OCI-LY3 (cell line): ENCODE data around the gene MYO7A.

ENCODE experiments used
- EZH2phosphoT487 ChIP-seq: fragments of 200-600 bp; shearing (Covaris generic); IDR thresholded peaks from 2 replicates; pipeline ENCODE4 v1.6.1; 2018; ENCODE audit warnings: antibody characterized with exemption, mixed run types, low read depth
- TF ChIP-seq, protein P1 (sequence below): fragments of 200-600, 300-600 bp; sonication (generic); IDR thresholded peaks from 2 replicates; pipeline ENCODE4 v1.5.1; 2014; ENCODE audit warnings: antibody characterized with exemption, low read length, low read depth

GRCh38 chr11:77114089-77114463 is 14.0 kb upstream of the MYO7A start:
- TF ChIP-seq, protein P1, sequence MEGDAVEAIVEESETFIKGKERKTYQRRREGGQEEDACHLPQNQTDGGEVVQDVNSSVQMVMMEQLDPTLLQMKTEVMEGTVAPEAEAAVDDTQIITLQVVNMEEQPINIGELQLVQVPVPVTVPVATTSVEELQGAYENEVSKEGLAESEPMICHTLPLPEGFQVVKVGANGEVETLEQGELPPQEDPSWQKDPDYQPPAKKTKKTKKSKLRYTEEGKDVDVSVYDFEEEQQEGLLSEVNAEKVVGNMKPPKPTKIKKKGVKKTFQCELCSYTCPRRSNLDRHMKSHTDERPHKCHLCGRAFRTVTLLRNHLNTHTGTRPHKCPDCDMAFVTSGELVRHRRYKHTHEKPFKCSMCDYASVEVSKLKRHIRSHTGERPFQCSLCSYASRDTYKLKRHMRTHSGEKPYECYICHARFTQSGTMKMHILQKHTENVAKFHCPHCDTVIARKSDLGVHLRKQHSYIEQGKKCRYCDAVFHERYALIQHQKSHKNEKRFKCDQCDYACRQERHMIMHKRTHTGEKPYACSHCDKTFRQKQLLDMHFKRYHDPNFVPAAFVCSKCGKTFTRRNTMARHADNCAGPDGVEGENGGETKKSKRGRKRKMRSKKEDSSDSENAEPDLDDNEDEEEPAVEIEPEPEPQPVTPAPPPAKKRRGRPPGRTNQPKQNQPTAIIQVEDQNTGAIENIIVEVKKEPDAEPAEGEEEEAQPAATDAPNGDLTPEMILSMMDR, result no peak
- no peak for TF ChIP-seq EZH2phosphoT487
